Prostate gland (tissue), 2 donors: ENCODE data around the gene ASXL2. TPM values are rescaled to one million over a fixed set of nuclear protein-coding genes. Genes with fewer than 3 reads are reported as not detected.

Experiments
- DNase-seq: peaks from one replicate; pipeline ENCODE4 v3.0.0-alpha.2; 2019; ENCODE audit warnings: low spot score
- H3K27ac ChIP-seq, 2 donors: fragments of 200-600 bp; sonication (generic); 2 replicates each; pipeline ENCODE4 v1.5.1; 2017 to 2019
- H3K27me3 ChIP-seq: fragments of 200-600 bp; sonication (generic); replicated peaks from 2 replicates; pipeline ENCODE4 v1.5.1; 2019; ENCODE audit not compliant: insufficient read depth
- H3K36me3 ChIP-seq, 2 donors: fragments of 200-600 bp; sonication (generic); 1 replicate in 1 of 2; 2 replicates in 1 of 2; pipeline versions ENCODE4 v1.5.1 to v1.8.1; 2017 to 2019
- H3K4me1 ChIP-seq: fragments of 200-600 bp; sonication (generic); replicated peaks from 2 replicates; pipeline ENCODE4 v1.5.1; 2019
- H3K4me3 ChIP-seq, 2 donors: fragments of 200-600 bp; sonication (generic); 2 replicates each; pipeline ENCODE4 v1.5.1; 2017 to 2019
- H3K9me3 ChIP-seq: fragments of 200-600 bp; sonication (generic); 2 replicates; pipeline ENCODE4 v1.5.1; 2017
- POLR2A ChIP-seq: fragments of 450-650 bp; IDR thresholded peaks from one replicate; pipeline ENCODE4 v1.6.1; 2016; ENCODE audit warnings: antibody characterized with exemption, mild to moderate bottlenecking
- POLR2AphosphoS5 ChIP-seq: sonication (generic); formaldehyde crosslinking; IDR thresholded peaks from one replicate; pipeline ENCODE4 v1.6.1; 2017; ENCODE audit warnings: antibody characterized with exemption
- WGBS: methylation state at CpG from one replicate; pipeline ENCODE4 v1.1.5; 2018; 5-methylcytosine and 5-hydroxymethylcytosine counted together
- intact Hi-C: fragments of 100-400 bp; cut with DNase I; formaldehyde crosslinking; loops from one replicate; pipeline ENCODE4 v1.14.2; 2022
- total RNA-seq, 2 donors: library from RNA; depleted of rRNA; stranded (reverse); fragments of >200 nt; gene quantifications; one replicate each; pipeline ENCODE4 v1.1.0, GENCODE V29; 2016
- TF ChIP-seq, protein P1 (sequence below), 4 experiments: fragments of 200-600 bp in 2 of 4; fragments of 450-650 bp in 2 of 4; sonication (generic) in 2 of 4; IDR thresholded peaks; 1 replicate in 3 of 4; 2 replicates in 1 of 4; pipeline ENCODE4 v1.5.1; 2016 to 2019; ENCODE audit warnings: antibody characterized with exemption in 4 of 4, mild to moderate bottlenecking in 2 of 4, moderate library complexity in 2 of 4

The ASXL2 gene
- total RNA-seq, 2 donors from 2014 or later, result 15.8 to 36.1 TPM

DNA sequence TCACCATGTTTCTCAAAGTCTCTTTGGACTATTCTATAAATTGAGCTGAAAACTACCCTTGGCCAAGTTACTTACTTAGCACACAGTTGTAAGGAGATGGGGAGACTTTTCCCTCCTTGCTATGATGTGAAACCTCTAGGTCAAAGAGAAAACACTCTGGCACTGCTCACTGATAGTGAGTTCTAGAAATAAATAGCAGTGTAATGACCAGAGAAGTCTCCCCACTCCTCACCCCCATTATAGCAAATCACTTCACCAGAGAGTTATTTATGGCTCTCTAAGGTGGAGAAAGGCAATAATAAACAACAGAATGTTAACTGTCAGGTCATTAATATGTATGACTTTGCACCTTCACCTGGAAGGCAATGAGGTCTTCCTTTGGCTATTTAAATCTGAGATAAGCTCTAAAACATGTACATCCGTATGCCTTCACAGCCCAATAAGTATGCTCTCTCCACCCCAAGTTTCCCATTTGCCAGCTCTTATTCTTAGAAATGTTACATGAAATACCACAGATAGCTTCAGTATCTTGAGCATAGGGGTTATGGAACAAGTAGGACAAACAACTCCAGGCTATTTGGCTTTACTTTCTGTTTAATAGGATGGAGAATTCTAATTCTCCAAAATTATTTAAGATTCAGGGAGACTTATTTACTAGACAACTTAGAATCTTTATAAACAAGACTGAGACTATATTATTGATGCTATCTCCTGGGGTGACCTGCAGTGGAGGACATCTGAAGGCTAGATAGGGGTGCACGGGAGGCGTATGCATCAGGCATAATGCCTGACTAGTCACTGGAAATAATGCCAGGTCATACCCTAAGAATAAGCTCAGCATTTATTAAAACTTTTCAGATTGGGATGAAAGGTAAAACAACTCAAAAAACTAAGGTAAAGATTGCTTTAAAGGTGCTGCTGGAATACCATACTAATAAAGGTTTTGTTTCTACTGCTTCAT is 139.6 kb downstream of the ASXL2 start:
- DNase-seq, result no peak
- H3K27me3 ChIP-seq, result no peaks in the 10 kb centered on the region
- TF ChIP-seq POLR2AphosphoS5 (no peak), POLR2A (no peak)
- TF ChIP-seq, protein P1, sequence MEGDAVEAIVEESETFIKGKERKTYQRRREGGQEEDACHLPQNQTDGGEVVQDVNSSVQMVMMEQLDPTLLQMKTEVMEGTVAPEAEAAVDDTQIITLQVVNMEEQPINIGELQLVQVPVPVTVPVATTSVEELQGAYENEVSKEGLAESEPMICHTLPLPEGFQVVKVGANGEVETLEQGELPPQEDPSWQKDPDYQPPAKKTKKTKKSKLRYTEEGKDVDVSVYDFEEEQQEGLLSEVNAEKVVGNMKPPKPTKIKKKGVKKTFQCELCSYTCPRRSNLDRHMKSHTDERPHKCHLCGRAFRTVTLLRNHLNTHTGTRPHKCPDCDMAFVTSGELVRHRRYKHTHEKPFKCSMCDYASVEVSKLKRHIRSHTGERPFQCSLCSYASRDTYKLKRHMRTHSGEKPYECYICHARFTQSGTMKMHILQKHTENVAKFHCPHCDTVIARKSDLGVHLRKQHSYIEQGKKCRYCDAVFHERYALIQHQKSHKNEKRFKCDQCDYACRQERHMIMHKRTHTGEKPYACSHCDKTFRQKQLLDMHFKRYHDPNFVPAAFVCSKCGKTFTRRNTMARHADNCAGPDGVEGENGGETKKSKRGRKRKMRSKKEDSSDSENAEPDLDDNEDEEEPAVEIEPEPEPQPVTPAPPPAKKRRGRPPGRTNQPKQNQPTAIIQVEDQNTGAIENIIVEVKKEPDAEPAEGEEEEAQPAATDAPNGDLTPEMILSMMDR (IDR thresholded peaks at IDR 0.05), result no peak
- H3K4me1 ChIP-seq, result no peaks in the 10 kb centered on the region
- intact Hi-C loops, result no loop called here
- H3K9me3 ChIP-seq, result no peaks in the 10 kb centered on the region
- H3K4me3 ChIP-seq, result no peak overlapping the region
- WGBS, result 84% methylated on average over 3 of the region's 3 CpGs
- no peaks in the 10 kb centered on the region for H3K36me3 ChIP-seq
- no peak overlapping the region for H3K27ac ChIP-seq

DNA sequence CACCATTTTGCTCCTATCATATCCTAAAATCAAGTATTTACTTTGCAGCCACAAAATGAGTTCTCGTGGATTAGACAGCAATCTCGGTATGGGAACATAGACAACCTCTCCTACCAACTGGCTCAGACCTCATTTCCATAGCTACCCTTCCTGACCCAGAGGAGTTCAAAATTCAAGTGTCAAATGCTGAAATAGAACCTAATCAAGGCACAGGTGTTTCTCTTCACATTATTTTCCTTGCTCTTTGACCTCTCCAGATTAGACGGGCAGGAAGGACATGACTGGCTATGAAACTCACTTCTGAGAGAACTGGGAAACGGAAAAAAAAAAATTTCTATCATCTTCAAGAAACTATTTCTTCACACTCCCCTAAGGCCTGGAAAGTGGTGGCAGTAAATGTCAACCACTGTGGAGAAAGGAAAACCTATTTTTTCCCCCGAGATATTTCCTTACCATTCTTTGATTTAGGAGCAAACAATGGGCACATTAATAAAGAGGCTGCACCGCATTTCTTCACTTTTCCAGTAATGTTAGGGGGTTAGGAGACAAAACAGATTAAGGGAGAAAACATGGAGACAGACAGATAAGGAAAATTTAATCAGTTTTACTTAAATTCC is 141.3 kb downstream of the ASXL2 start:
- H3K9me3 ChIP-seq, result no peaks in the 10 kb centered on the region
- H3K36me3 ChIP-seq, result no peaks in the 10 kb centered on the region
- no peak for DNase-seq
- no peak for TF ChIP-seq POLR2AphosphoS5
- TF ChIP-seq POLR2A, result no peak
- 78% methylated on average over 6 of the region's 6 CpGs for WGBS
- no peak overlapping the region for H3K4me3 ChIP-seq
- H3K27me3 ChIP-seq, result no peaks in the 10 kb centered on the region
- intact Hi-C loops, result no loop called here
- H3K4me1 ChIP-seq, result no peaks in the 10 kb centered on the region
- H3K27ac ChIP-seq, result no peak overlapping the region

DNA sequence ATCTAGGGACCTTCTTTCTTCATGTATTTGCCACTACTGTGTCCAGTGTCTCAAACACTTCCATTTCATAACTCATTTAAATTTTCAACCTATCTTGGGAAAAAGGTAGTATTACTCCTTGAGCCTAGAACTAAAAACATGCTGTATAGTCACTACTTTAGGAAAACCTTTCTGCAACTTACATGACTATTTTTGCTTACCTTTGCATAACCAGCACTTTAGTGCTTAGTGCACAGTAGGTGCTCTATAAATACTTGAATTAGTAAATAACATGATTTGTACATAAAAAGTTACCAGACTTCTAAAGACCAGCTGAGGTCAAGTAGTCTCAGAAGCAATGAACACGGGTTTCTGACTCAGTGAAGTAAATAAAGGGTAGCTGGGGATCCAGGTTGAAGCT is 142.5 kb downstream of the ASXL2 start:
- H3K4me3 ChIP-seq, result no peak overlapping the region
- WGBS, result 92% methylated on average over 1 of the region's 1 CpG
- H3K9me3 ChIP-seq, result no peaks in the 10 kb centered on the region
- no peaks in the 10 kb centered on the region for H3K4me1 ChIP-seq
- intact Hi-C loops, result no loop called here
- H3K27me3 ChIP-seq, result no peaks in the 10 kb centered on the region
- no peak for TF ChIP-seq POLR2AphosphoS5
- TF ChIP-seq POLR2A, result no peak
- TF ChIP-seq, protein P1 (IDR thresholded peaks at IDR 0.05), result no peak
- no peaks in the 10 kb centered on the region for H3K36me3 ChIP-seq
- DNase-seq, result no peak
- no peak overlapping the region for H3K27ac ChIP-seq

DNA sequence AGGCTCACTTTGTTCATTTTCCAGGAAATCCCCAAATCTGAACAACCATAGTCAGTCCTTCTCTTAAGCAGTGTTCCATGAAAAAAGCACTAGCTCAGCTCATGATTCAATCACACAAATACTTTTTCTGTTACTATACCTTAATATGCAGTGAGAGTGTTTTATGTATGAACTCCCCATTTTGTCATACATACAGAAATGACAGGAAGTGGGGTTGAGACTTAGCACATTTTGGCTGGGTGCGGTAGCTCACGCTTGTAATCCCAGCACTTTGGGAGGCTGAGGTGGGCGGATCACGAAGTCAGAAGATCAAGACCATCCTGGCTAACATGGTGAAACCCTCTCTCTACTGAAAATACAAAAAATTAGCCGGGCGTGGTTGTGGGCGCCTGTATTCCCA is 149.7 kb downstream of the ASXL2 start:
- TF ChIP-seq POLR2AphosphoS5 (no peak), POLR2A (no peak)
- TF ChIP-seq, protein P1 (IDR thresholded peaks at IDR 0.05), result no peak
- H3K27ac ChIP-seq, result no peak overlapping the region
- 95% methylated on average over 7 of the region's 7 CpGs for WGBS
- no peak for DNase-seq
- no peaks in the 10 kb centered on the region for H3K36me3 ChIP-seq
- no peaks in the 10 kb centered on the region for H3K4me1 ChIP-seq
- no peak overlapping the region for H3K4me3 ChIP-seq
- H3K27me3 ChIP-seq, result no peaks in the 10 kb centered on the region
- H3K9me3 ChIP-seq, result no peaks in the 10 kb centered on the region
- intact Hi-C loops, result no loop called here

DNA sequence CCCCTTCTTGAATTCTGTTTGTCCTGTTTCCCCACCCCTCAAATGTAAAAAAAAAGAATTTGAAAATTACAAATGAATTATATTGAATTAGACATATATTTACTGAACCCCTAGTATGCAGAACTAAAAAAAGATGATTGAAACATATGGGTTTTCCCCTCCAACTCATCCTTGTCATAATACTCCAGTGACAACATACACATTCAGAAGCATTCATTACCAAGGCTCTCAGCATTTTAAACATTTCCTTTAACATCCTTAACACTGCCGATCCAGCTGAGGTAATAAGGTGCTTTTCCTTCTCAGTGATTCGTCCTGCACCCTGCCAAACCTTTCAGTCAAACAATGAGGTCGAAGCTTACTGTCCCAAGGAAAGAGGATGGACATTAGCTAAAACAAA is 151.8 kb downstream of the ASXL2 start:
- no peaks in the 10 kb centered on the region for H3K36me3 ChIP-seq
- H3K27ac ChIP-seq, result no peak overlapping the region
- no peak overlapping the region for H3K4me3 ChIP-seq
- intact Hi-C loops, result no loop called here
- H3K27me3 ChIP-seq, result no peaks in the 10 kb centered on the region
- no peaks in the 10 kb centered on the region for H3K9me3 ChIP-seq
- H3K4me1 ChIP-seq, result no peaks in the 10 kb centered on the region
- TF ChIP-seq POLR2AphosphoS5 (no peak), POLR2A (no peak)
- TF ChIP-seq, protein P1 (IDR thresholded peaks at IDR 0.05), result no peak
- 72% methylated on average over 3 of the region's 3 CpGs for WGBS
- DNase-seq, result no peak
